ENCODE results near the gene SCT.

Gene SCT

DNA sequence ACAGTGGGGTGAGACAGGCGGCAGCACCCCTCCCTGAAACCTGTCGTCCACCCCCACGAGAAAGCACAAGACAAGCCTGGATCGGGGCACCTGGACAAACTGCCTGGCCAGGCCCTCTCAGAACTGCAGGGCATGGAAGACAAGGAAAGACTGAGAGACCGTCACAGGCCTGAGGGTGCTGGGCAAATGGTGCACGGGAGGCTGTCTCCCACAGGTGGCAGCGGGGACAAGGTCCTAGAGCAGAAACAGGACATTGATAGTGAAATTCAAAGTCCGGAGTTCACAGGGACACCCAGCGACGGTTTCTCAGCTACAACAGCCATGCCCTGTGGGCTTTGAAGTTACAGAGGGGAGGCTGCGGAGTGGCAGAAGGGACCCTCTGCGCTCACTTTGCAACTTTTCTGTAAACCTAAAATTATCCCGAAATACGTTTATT lies 30.7 kb upstream of the SCT start:
- no peak for TF ChIP-seq TCF12 (IDR thresholded peaks at IDR 0.05; ENCODE audit: low read depth)
- TF ChIP-seq EP300 (IDR thresholded peaks at IDR 0.05; ENCODE audit: borderline replicate concordance): no peak
- TF ChIP-seq EGR1 (IDR thresholded peaks at IDR 0.05): no peak
- TF ChIP-seq ZBTB7A (IDR thresholded peaks at IDR 0.05; ENCODE audit: low read depth): no peak
- TF ChIP-seq CREB1 (IDR thresholded peaks at IDR 0.05; ENCODE audit: low read depth): no peak
- no peak for TF ChIP-seq FOXM1 (IDR thresholded peaks at IDR 0.05; ENCODE audit: borderline replicate concordance, low read depth)
- no peak for TF ChIP-seq RAD21 (IDR thresholded peaks at IDR 0.05; ENCODE audit: low read depth)
- no peak for TF ChIP-seq NFIC (IDR thresholded peaks at IDR 0.05)
- TF ChIP-seq YY1 (IDR thresholded peaks at IDR 0.05; ENCODE audit: low read depth): no peak
- TF ChIP-seq, protein P1, sequence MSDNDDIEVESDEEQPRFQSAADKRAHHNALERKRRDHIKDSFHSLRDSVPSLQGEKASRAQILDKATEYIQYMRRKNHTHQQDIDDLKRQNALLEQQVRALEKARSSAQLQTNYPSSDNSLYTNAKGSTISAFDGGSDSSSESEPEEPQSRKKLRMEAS (IDR thresholded peaks at IDR 0.05): no peak
- no peak for TF ChIP-seq REST (IDR thresholded peaks at IDR 0.05; ENCODE audit: low read depth)

GRCh38 chr11:656866-657265 lies 29.9 kb upstream of the SCT start:
- TF ChIP-seq TAF1 (IDR thresholded peaks at IDR 0.05; ENCODE audit: low read depth) (no peak), TEAD4 (IDR thresholded peaks at IDR 0.05) (no peak), ZBTB7A (IDR thresholded peaks at IDR 0.05; ENCODE audit: low read depth) (no peak), EP300 (IDR thresholded peaks at IDR 0.05; ENCODE audit: borderline replicate concordance) (no peak), USF1 (IDR thresholded peaks at IDR 0.05) (no peak), TCF12 (IDR thresholded peaks at IDR 0.05; ENCODE audit: low read depth) (no peak), EGR1 (IDR thresholded peaks at IDR 0.05) (no peak), NFIC (IDR thresholded peaks at IDR 0.05) (no peak), CEBPB (IDR thresholded peaks at IDR 0.05) (no peak)

DNA sequence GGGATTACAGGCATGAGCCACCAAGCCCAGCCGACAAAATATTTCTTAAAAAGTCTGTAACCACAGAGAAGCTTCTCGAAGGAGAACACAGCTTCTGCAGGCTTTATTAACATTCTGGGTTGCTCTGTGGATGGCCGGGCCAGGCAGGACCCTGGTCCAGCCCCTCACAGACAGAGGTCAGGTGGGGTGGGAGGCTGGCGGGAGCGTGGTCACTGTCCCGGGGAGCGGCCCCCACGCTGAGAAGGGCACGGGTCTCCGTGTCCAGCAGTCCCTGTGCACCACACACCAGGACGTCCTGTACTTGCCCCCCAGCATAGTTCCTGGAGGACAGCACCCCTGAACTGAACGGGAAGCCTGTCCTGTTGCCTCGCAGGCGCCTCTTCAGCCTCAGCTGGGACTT lies 29.4 kb upstream of the SCT start:
- no peak for TF ChIP-seq FOXM1 (IDR thresholded peaks at IDR 0.05; ENCODE audit: borderline replicate concordance, low read depth)
- no peak for TF ChIP-seq TCF12 (IDR thresholded peaks at IDR 0.05; ENCODE audit: low read depth)
- no peak for TF ChIP-seq USF1 (IDR thresholded peaks at IDR 0.05)
- TF ChIP-seq, protein P1 (IDR thresholded peaks at IDR 0.05): no peak
- TF ChIP-seq EGR1 (IDR thresholded peaks at IDR 0.05): no peak
- no peak for TF ChIP-seq RAD21 (IDR thresholded peaks at IDR 0.05; ENCODE audit: low read depth)
- no peak for TF ChIP-seq YY1 (IDR thresholded peaks at IDR 0.05; ENCODE audit: low read depth)
- no peak for TF ChIP-seq CEBPB (IDR thresholded peaks at IDR 0.05)
- no peak for TF ChIP-seq NFIC (IDR thresholded peaks at IDR 0.05)
- TF ChIP-seq EP300 (IDR thresholded peaks at IDR 0.05; ENCODE audit: borderline replicate concordance): no peak
- TF ChIP-seq CREB1 (IDR thresholded peaks at IDR 0.05; ENCODE audit: low read depth): no peak
- TF ChIP-seq TAF1 (IDR thresholded peaks at IDR 0.05; ENCODE audit: low read depth): no peak
- no peak for TF ChIP-seq TEAD4 (IDR thresholded peaks at IDR 0.05)
- no peak for TF ChIP-seq REST (IDR thresholded peaks at IDR 0.05; ENCODE audit: low read depth)

- TF ChIP-seq ZBTB7A (IDR thresholded peaks at IDR 0.05; ENCODE audit: low read depth): no peak
- TF ChIP-seq USF1 (IDR thresholded peaks at IDR 0.05): no peak
- no peak for TF ChIP-seq TAF1 (IDR thresholded peaks at IDR 0.05; ENCODE audit: low read depth)
- TF ChIP-seq, protein P1 (IDR thresholded peaks at IDR 0.05): no peak
- no peak for TF ChIP-seq EGR1 (IDR thresholded peaks at IDR 0.05)
- TF ChIP-seq CEBPB (IDR thresholded peaks at IDR 0.05): no peak
- TF ChIP-seq FOXM1 (IDR thresholded peaks at IDR 0.05; ENCODE audit: borderline replicate concordance, low read depth): no peak
Measured at GRCh38 chr11:655036-655726, 28.2 kb upstream of the SCT start.

DNA sequence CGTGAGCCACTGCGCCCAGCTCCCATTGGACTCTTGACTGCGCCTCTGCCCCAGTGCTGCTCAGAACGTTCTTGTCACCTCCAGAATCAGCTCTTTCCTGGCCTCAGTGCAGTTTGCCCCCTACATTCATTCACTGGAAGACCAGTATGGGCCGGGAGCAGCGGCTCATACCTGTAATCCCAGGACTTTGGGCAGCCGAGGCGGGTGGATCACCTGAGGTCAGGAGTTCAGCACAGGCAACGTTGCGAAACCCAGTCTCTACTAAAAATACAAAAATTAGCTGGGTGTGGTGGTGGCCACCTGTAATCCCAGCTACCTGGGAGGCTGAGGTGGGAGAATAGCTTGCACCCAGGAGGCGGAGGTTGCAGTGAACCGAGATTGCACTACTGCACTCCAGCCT lies 27.5 kb upstream of the SCT start:
- 0 out of 2 replicates have a peak, but pooled peaks have one; percentile 8 for TF ChIP-seq CEBPB (IDR thresholded peaks at IDR 0.05)

Data from Ishikawa (cell line).